GM12892 (cell line): ENCODE results near the gene SHANK3.

ENCODE experiments used
- POLR2A ChIP-seq: IDR thresholded peaks from 2 replicates; pipeline ENCODE4 v1.6.1; 2011; ENCODE audit warnings: low read depth, low read length, control low read depth
- POLR2AphosphoS5 ChIP-seq: IDR thresholded peaks from 2 replicates; pipeline ENCODE4 v1.6.1; 2011; ENCODE audit warnings: low read depth, low read length, control low read depth

DNA sequence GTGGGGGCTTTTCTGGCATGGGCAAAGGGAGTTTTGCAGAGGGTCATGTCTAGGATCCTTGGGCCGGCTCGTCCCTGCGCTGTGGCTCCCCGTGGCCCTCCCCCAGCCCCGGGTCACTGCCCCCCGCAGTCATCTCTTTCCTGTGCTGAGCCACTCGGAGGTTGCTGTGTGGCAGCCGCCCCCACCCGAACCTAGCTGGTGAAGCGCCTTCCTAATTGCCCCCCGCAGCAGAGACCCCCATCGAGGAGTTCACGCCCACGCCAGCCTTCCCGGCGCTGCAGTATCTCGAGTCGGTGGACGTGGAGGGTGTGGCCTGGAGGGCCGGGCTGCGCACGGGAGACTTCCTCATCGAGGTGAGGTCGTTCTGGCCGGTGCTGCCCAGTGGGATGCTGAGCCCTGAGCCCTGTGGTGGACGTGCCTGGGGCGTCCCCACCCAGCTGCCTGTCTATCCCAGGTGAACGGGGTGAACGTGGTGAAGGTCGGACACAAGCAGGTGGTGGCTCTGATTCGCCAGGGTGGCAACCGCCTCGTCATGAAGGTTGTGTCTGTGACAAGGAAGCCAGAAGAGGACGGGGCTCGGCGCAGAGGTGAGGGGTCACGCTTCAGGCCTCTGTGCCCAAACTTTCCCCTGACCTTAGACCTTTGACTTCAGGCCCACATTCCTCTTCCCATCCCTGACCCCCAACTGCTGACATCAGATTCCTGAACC lies 32.0 kb downstream of the SHANK3 start:
- no peak for TF ChIP-seq POLR2A
- no peak for TF ChIP-seq POLR2AphosphoS5
